HG02763 (cell line): Measurements from ENCODE around the gene SERPINB6.
"Not testable (repeated sequence)": the region's sequence is repeated elsewhere in the genome, so short reads cannot be mapped to it uniquely, and the experiment has no call there.

Experiments
- ATAC-seq: cut with Tn5 transposase; IDR thresholded peaks from one replicate; pipeline ENCODE4 v1.9.1; 2021; ENCODE audit warnings: mild to moderate bottlenecking, moderate library complexity; ENCODE audit not compliant: unreplicated experiment

SERPINB6 gene

GRCh38 chr6:2971420-2972218 is at the start of gene SERPINB6:
Gene SERPINB6, minus strand, starts transcription at chr6:2971567. Its CDS starts 12,235 bp downstream, at chr6:2959332.
- no peak for ATAC-seq

- no peak for ATAC-seq
These were observed 48.5 kb upstream of the SERPINB6 start for GRCh38 chr6:3019749-3020320.

GRCh38 chr6:3019065-3019464 is 47.7 kb upstream of the SERPINB6 start:
- ATAC-seq = no peak

GRCh38 chr6:3017304-3017703 is 45.9 kb upstream of the SERPINB6 start:
- ATAC-seq = no peak

GRCh38 chr6:3016473-3017280 is 45.3 kb upstream of the SERPINB6 start:
- no peak for ATAC-seq

- ATAC-seq = no peak
These were observed 43.8 kb upstream of the SERPINB6 start for GRCh38 chr6:3015144-3015543.

GRCh38 chr6:3014675-3015066 is 43.3 kb upstream of the SERPINB6 start:
- ATAC-seq = no peak

GRCh38 chr6:3013901-3014674 is 42.7 kb upstream of the SERPINB6 start:
- ATAC-seq = no peak

- ATAC-seq = no peak
These were observed 42.1 kb upstream of the SERPINB6 start for GRCh38 chr6:3013486-3013885.

GRCh38 chr6:3011592-3011991 is 40.2 kb upstream of the SERPINB6 start:
- no peak for ATAC-seq

- ATAC-seq = no peak
These were observed 39.8 kb upstream of the SERPINB6 start for GRCh38 chr6:3011158-3011557.

- no peak for ATAC-seq
These were observed 38.6 kb upstream of the SERPINB6 start for GRCh38 chr6:3009930-3010329.

- not testable (repeated sequence) for ATAC-seq
These were observed 37.4 kb upstream of the SERPINB6 start for GRCh38 chr6:3008712-3009265.

GRCh38 chr6:3007571-3007970 is 36.2 kb upstream of the SERPINB6 start:
- no peak for ATAC-seq

GRCh38 chr6:3006476-3006875 is 35.1 kb upstream of the SERPINB6 start:
- no peak for ATAC-seq

GRCh38 chr6:3005874-3006273 is 34.5 kb upstream of the SERPINB6 start:
- no peak for ATAC-seq

- no peak for ATAC-seq
These were observed 33.7 kb upstream of the SERPINB6 start for GRCh38 chr6:3005077-3005476.

- ATAC-seq = not testable (repeated sequence)
These were observed 31.9 kb upstream of the SERPINB6 start for GRCh38 chr6:3003226-3003625.

GRCh38 chr6:3001773-3002293 is 30.5 kb upstream of the SERPINB6 start:
- no peak for ATAC-seq

- ATAC-seq = no peak
These were observed 29.9 kb upstream of the SERPINB6 start for GRCh38 chr6:3001146-3001772.
